NK-92 (cell line): ENCODE data around the gene CLCN7.
"Not testable (repeated sequence)": the region's sequence is repeated elsewhere in the genome, so short reads cannot be mapped to it uniquely, and the experiment has no call there.

Experiments
- DNase-seq: peaks from one replicate; lab custom pipeline; 2025; ENCODE audit not compliant: unreplicated experiment; lab: John Stamatoyannopoulos, UW

Gene CLCN7

DNA sequence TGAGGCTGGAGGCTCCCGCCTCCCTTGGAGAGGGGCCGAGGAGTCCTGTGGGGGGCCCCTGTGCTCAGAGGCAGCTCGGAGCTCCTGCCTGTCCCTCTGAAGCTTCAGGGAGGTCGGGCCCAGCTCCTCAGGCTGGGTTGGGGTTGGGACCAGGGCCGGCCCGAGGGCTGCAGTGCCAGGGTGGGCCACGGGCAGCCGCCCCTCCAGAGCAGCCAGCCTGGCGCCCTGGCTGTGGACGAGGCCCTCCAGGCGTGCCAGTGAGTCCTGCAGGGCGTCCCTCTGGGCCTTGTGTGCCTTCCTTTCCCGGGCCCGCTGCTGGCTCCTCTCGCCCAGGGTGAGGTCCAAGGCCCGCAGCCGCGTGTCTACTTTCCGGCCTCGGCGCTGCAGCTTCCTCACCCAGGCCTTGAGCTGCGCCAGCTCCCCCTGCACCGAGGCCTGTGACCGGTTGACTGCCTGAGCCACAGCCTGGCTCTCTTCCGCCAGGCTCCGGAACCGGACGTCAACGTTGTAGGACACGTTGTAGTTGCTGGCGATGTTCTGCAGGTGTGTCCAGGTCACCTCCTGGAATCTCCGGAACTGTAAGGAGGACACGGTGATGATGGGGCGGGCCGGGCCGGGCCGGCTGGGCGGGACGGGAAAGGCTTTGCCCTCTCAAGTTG is 12.7 kb upstream of the CLCN7 start:
- DNase-seq, result no peak

- DNase-seq, result no peak
Measured at GRCh38 chr16:1486551-1487390, 11.9 kb upstream of the CLCN7 start.

GRCh38 chr16:1485847-1486496 is 11.1 kb upstream of the CLCN7 start:
- DNase-seq, result no peak

GRCh38 chr16:1481906-1482835 is 7.3 kb upstream of the CLCN7 start:
- DNase-seq, result no peak

DNA sequence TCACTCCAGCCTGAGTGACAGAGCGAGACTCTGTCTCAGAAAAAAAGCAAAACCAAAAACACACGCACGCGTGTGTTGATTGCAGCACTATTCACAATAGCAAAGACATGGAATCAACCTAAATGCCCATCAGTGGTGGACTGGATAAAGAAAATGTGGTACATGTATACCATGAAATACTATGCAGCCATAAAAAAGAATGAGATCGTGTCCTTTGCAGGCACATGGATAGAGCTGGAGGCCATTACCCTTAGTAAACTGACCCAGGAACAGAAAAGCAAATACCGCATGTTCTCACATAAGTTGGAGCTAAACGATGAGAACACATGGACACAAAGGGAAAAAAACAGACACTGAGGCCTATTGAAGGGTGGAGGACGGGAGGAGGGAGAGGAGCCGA is 4.1 kb upstream of the CLCN7 start:
- not testable (repeated sequence) for DNase-seq

DNA sequence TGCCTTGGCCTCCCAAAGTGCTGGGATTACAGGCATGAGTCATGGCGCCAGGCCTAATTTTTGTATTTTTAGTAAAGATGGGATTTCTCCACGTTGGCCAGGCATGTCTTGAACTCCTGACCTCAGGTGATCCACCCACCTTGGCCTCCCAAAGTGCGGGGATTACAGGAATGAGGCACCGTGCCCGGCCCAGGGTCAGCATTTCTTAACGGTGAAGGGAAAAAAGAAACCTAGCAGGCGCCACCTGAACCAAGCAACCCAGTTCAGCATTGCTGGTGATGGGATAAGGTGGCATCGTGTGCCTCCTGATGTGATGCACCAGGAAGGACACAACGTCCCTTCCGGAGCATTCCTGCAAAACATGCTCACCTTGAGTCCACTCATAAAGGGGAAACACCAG is 2.2 kb upstream of the CLCN7 start:
- DNase-seq, result no peak

- DNase-seq, result no peak
Measured at GRCh38 chr16:1475552-1476114, 805 bp upstream of the CLCN7 start.

GRCh38 chr16:1474082-1474795 is 589 bp downstream of the CLCN7 start:
- no peak for DNase-seq

DNA sequence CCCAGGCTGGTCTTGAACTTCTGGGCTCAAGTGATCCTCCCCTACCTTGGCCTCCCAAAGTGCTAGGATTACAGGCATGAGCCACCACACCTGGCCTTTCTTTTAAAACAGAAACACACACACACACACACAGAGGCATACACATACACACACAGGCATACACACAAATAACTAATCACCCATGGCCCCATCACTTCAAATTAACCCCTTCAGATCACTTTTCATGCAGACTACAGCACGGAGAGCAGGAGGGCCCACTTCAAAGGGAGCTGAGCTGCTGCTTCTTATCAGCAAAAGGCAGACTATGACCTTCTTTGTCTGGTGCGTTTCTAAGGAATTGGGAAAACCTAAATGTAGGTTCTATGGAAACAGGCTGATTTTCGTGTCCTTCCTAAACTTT is 1.9 kb downstream of the CLCN7 start:
- DNase-seq, result no peak

GRCh38 chr16:1471569-1472194 is 3.1 kb downstream of the CLCN7 start:
- DNase-seq, result no peak

- DNase-seq, result no peak
Measured at GRCh38 chr16:1470481-1471251, 4.2 kb downstream of the CLCN7 start.

GRCh38 chr16:1469693-1470201 is 5.1 kb downstream of the CLCN7 start:
- no peak for DNase-seq

DNA sequence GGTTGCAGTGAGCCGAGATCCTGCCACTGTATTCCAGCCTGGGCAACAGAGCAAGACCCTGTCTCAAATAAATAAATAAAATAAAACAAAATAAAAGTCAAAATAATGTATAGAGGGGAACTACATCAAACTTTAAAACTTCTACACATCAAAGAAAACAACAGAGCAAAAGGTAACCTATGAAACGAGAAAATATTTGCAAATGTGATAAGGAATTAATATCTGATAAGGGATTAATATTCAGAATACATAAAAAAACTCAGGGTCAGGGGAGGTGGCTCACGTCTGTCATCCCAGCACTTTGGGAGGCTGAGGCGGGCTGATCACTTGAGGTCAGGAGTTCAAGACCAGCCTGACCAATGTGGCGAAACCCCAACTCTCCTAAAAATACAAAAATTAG is 5.7 kb downstream of the CLCN7 start:
- not testable (repeated sequence) for DNase-seq

DNA sequence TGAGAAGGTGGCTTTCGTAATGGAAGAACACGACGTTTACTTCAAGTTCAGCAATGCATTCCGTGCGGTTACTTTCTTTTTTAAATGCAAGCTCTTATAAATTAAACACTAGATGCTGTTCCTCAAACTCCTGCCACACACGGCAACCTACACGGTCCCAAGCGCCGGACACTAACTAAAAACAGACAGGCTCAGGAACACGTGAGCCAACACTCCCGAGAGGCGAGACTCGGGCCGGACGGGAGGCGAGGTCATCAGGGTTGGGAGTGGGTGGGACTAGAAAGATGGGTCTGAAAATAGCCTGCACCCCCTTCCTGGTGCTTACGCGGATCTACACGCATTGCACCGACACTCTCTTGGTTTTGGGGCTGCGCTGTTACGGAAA is 6.4 kb downstream of the CLCN7 start:
- no peak for DNase-seq

DNA sequence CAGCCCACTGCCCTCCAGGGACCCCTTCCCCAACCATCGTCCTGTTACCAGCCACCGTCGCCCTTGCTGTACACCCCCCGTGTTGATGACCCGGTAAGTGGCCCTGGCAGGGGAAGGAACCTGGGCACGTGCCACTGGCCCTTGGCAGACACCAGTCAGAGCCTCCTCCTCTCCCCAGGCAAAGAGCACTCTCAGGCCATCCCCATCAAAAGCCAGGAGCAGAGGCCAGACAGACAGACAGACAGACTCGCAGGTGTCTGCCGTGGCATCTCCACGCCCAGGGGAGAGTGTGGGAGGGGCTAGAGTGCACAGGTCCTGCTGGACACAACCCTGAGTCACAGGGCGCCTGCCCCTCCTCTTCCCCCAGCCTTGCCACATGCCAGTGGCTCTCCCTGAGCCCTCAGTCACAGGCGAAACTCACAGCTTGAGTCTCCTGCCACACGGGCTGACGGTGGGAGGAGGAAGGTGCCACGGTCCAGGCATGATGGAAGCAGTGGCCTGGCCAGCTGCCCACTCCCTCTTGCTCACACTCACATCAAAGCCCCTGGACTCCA is 7.8 kb downstream of the CLCN7 start:
- no peak for DNase-seq

- DNase-seq, result no peak
Measured at GRCh38 chr16:1466054-1466453, 8.8 kb downstream of the CLCN7 start.

GRCh38 chr16:1465567-1465915 is 9.3 kb downstream of the CLCN7 start:
- DNase-seq, result no peak

GRCh38 chr16:1464894-1465566 is 9.8 kb downstream of the CLCN7 start:
- no peak for DNase-seq
